Gastroesophageal sphincter (tissue), 3 donors: ENCODE measurements around the gene PMEL.

Source experiments
- POLR2A ChIP-seq, 2 donors: fragments of 450-650 bp; IDR thresholded peaks; one replicate each; pipeline ENCODE4 v1.6.1; 2017; ENCODE audit warnings: antibody characterized with exemption in 2 of 2, mild to moderate bottlenecking in 2 of 2, moderate library complexity in 1 of 2
- TF ChIP-seq, protein P1 (sequence below), 4 experiments: fragments of 200-600 bp in 2 of 4; fragments of 450-650 bp in 2 of 4; sonication (generic) in 1 of 4; IDR thresholded peaks; one replicate each; pipeline ENCODE4 v1.5.1; 2017 to 2019; ENCODE audit warnings: antibody characterized with exemption in 4 of 4, mild to moderate bottlenecking in 2 of 4, moderate library complexity in 2 of 4

- TF ChIP-seq, protein P1, sequence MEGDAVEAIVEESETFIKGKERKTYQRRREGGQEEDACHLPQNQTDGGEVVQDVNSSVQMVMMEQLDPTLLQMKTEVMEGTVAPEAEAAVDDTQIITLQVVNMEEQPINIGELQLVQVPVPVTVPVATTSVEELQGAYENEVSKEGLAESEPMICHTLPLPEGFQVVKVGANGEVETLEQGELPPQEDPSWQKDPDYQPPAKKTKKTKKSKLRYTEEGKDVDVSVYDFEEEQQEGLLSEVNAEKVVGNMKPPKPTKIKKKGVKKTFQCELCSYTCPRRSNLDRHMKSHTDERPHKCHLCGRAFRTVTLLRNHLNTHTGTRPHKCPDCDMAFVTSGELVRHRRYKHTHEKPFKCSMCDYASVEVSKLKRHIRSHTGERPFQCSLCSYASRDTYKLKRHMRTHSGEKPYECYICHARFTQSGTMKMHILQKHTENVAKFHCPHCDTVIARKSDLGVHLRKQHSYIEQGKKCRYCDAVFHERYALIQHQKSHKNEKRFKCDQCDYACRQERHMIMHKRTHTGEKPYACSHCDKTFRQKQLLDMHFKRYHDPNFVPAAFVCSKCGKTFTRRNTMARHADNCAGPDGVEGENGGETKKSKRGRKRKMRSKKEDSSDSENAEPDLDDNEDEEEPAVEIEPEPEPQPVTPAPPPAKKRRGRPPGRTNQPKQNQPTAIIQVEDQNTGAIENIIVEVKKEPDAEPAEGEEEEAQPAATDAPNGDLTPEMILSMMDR (IDR thresholded peaks at IDR 0.05): peak; percentile 76 to 91 (median 82)
- no peak for TF ChIP-seq POLR2A (IDR thresholded peaks at IDR 0.05)
Measured at GRCh38 chr12:55940065-55940732, 25.6 kb downstream of the PMEL start.
